HG02678 (cell line): ENCODE data around the gene DCUN1D3.
"Not testable (repeated sequence)": the region's sequence is repeated elsewhere in the genome, so short reads cannot be mapped to it uniquely, and the experiment has no call there.

Source experiments
- ATAC-seq: cut with Tn5 transposase; IDR thresholded peaks from one replicate; pipeline ENCODE4 v1.9.1; 2021; ENCODE audit warnings: mild to moderate bottlenecking, moderate library complexity; ENCODE audit not compliant: unreplicated experiment

Gene DCUN1D3

DNA sequence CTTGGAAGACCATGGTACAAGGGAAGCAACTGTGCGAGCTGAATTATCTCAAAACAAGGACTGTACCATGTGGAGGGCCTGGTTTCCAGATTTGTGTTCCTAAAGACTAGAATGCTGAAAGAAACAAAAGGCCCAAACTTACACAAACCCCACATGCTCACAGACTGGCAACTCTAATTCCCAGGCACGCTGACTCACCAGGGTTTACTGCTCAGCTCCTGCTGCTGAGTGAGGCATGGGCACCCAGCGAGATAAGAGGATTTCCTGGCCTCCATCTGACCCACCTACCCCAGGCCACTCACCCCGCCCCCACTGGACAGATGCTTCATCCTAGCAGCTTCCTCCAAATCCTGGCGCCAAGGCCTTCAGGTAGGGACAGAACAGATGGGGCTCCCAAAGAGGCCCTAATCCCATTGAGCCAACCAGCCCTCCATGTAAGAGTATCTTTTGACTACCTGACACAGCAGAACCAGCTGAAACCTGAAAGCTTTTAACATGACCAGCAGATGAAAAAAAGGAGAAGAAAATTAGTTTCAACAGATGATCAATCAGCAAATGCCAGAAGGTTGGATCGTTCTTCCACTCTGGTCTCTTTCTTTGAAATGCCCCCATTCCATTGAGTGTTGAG is 33.9 kb downstream of the DCUN1D3 start:
- ATAC-seq = peak; percentile 18

GRCh38 chr16:20865420-20866131 is 34.6 kb downstream of the DCUN1D3 start:
- peak; percentile 54 for ATAC-seq

- ATAC-seq = not testable (repeated sequence)
These were observed 35.8 kb downstream of the DCUN1D3 start for GRCh38 chr16:20864376-20864775.

DNA sequence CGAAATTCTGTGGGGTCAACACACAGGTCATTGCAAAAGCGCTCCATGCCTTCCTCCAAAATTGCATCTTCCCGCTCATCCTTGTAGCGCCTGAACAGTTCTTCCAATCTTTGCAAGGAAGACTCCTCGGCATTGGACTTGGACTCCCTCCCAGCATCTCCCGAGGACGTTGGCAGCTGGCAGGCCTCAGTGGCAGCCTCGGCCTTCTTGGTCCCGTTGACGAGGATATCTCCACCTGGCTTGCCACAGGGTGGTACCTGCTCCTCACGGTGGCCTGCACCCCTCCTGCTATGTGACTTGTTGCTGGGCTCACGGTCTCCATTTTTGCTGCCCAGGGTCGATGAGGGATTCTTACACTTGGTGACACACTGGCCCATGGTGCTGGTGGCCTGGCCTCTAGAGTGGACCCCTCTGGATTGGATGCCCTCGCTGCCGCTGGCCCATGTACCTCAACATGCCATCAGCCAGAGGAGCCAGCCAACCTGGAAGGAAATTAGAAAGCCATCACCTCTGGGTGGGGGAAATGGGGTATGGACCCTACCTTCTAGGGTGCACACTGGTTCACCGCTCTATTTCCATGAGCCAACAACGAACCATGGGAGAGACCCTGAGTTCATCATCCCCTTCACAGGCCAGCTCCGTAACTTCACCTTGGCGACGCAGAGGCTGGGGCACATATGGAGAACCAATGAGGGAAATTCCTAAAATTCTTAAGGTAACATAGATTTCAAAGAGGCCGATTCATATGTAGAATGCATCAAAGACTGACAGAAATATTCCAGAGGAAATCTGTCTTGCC is 37.8 kb downstream of the DCUN1D3 start:
- ATAC-seq = no peak

GRCh38 chr16:20860995-20861394 is 39.2 kb downstream of the DCUN1D3 start:
- not testable (repeated sequence) for ATAC-seq

GRCh38 chr16:20860361-20860760 is 39.8 kb downstream of the DCUN1D3 start:
- no peak for ATAC-seq

DNA sequence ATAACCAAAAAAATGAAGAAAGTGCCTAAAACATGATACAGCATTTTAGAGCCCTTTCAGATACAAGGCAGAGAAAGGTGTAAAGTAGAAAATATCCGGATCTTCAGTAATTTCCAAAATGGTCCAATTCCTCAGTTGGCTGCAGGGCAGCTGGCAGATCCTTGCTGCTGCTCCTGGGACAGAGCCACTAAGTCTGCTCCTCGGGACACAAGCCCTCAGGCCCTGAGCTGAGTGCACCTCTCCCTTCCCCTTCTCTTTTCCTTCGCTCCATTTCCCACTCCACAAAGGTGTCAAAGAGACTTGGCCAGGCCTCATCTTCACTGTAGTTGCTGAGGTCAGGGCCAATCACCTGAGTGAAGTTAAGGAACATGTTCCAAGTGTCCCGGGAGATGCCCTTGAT is 40.5 kb downstream of the DCUN1D3 start:
- ATAC-seq = no peak

GRCh38 chr16:20859229-20859628 is 40.9 kb downstream of the DCUN1D3 start:
- ATAC-seq = no peak

DNA sequence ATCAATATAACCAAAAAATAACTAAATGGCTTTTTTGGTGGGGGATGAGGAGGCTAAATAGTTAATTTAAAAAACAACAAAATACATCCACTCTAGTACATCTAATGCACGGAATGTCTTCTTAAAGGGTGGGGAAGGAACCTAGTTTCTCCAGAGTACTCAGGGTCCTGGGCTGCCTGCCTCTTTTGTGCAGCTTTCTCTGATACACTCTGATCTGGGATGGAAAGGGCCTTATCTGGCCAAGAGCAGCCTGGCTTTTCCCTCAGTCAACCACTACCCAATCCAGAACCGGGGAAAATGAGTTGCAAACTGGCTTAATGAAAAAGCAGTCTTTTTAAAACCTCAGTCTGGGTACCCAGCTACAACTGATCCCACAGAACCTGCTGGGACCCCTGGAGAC is 42.9 kb downstream of the DCUN1D3 start:
- ATAC-seq = no peak

- ATAC-seq = no peak
These were observed 45.2 kb downstream of the DCUN1D3 start for GRCh38 chr16:20854963-20855362.

DNA sequence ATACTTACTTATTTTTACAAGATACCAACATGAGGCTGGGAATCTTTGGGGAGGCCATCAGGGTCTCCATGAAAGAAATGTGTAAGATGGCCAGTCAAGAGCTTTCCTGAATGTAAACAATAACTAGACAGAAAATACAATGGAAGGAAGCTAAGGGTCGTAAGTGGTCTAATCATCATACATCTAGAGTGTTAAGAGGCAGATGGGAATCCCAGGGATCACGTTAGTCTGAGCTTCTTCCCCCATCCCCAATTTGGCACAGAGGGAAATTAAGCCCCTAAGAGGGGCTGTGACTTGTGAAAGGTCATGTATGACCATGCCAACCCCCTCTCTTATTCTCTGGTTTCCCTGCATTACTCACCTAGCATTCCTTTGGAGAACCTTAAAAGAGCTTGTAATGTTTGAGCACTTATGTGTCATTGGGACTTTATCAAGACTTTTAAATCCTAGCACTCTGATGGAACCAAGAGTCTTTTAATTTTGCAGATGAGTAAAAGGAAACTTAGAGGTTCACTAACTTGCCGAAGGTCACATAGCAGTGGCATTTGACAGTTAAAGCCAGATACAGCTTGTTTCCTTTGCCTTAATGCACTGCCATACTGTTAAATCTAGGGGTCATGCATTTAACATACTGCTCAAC is 46.1 kb downstream of the DCUN1D3 start:
- ATAC-seq = no peak

- ATAC-seq = no peak
These were observed 47.0 kb downstream of the DCUN1D3 start for GRCh38 chr16:20853143-20853542.

GRCh38 chr16:20851601-20852000 is 48.6 kb downstream of the DCUN1D3 start:
- ATAC-seq = no peak

- ATAC-seq = no peak
These were observed 49.2 kb downstream of the DCUN1D3 start for GRCh38 chr16:20850981-20851380.

DNA sequence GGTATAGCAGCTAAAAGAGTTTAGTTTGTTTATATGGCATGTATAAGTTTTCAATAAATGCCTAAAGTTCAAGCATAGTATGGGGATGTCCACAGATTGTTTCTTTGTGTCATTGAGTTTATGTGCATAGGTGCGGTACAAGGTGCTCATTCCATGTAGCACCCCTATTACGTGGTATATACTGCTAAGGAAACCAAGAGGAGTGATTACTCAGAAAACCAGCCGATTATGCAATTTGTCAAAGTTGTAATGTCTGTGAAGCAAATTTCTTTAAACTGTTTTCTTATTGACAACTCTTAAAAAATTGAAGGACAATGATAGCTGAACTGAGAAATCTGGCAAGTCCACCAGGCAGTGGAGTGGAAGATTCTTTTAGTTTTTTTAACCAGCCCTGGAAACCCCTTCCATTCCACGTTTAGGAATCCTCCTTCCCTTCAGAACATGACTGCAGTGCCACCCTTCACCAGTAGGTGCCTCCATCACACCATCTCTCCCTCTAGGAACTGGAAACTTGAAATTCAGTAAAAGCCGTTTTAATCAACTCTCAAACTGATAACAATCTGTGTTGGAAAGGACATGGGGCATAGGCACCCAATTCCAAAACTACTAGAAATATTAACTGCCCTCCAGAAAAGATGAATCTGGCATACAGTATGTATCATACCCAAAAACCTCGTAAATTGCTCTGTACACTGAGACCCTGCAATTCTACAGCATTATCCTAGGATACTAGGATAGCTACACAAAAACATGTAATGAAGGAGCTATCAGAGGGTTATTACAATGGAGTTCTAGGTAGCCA is 50.4 kb downstream of the DCUN1D3 start:
- no peak for ATAC-seq

- ATAC-seq = no peak
These were observed 52.6 kb downstream of the DCUN1D3 start for GRCh38 chr16:20847550-20847949.

DNA sequence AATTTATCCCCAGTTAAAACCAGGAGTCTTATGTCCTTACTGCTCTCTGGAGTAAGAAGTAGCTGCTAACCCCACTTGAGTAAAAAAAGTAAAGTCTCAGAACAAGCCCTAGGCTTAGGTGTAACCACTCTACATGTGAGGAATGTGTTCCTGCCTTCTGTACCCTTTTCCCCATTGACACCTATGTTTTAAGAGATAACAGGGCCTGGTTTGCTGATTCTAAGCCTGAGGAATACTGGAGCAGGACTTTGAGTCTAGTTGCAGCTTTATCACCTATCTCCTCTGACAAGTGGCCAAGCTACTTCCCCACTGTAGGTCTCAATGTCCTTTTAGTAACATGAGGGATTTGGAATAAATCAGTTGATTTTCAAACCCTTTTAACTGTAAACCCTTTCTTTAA is 53.6 kb downstream of the DCUN1D3 start:
- no peak for ATAC-seq

DNA sequence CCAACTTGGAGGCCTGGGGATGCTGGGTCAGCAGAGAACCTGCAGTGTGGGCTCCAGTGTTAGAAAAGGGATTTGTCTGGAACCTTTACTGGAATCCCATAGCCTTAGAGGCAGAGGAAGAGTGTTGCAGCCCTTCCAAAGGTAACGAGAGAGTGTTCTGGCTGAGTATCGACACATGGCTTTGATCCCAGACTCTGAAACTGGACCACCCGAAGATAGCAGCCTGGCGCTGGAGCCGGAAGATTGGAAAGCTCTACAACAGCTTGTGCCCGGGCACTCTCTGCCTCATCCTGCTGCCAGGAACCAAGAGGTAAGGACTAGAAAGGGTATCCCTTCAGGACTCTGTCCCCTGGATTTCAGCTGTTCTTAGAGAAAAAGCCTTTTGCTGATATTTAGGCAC is 54.1 kb downstream of the DCUN1D3 start:
- ATAC-seq = no peak

- no peak for ATAC-seq
These were observed 55.6 kb downstream of the DCUN1D3 start for GRCh38 chr16:20844588-20844987.

DNA sequence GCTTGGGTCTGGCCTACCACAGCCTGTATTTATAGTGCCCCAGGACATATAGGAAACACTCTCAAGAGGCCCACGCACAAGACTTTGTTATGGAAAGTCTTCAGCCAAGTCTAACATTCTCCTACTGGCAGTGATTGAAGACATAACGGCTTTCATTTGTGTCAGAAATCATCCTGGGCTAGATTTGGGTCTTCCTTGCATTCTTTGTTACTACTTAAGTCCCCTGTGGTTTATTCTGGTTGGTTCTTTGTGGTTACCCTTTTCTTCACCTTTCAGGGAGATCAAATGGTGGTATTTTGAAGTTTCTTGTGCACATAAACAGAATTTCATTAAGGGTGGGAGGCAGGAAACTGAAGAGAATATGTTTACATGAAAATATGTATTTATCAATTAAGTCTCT is 56.1 kb downstream of the DCUN1D3 start:
- ATAC-seq = no peak

DNA sequence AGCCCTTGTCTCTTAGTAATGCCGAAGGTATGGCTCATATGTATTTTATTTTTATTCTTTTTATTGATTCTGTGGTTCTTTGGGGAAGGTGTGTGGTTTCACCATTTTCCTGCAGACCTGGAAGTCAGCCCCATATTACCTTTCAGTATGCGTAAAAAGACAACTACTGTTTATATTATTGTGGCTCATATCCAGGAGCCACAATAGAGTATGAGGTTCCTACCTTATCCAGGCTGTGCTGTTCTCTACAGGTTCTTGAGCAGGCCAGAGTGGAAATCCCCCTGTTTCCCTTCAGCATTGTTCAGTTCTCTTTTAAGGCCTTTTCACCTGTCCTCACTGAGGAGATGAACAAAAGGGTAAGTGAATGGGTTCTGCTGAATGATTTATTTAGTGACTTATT is 60.7 kb downstream of the DCUN1D3 start:
- no peak for ATAC-seq
